Measurements from ENCODE around the gene IL12RB1. TPM values are rescaled to one million over a fixed set of nuclear protein-coding genes. Genes with fewer than 3 reads are reported as not detected.

The IL12RB1 gene
- total and polyA plus RNA-seq, 2 of the 13 experiments (the other 11 are each of a cell fraction or from before 2014, with no cell fraction given): 0.03 to 0.04 TPM

GRCh38 chr19:18109733-18110608 lies 23.2 kb upstream of the IL12RB1 start (continued):
- TF ChIP-seq ZNF18 (CRISPR knock-in tag; IDR thresholded peaks at IDR 0.05; ENCODE audit: insufficient replicate concordance): no peak
- TF ChIP-seq ZBTB20 (CRISPR knock-in tag; IDR thresholded peaks at IDR 0.05; ENCODE audit: borderline replicate concordance, low read depth): peak; percentile 7; the same call in 1 of the 2 replicates
- peak; percentile 39; the same call in 1 of the 2 replicates for TF ChIP-seq RXRB (CRISPR knock-in tag; IDR thresholded peaks at IDR 0.05; ENCODE audit: borderline replicate concordance)
- TF ChIP-seq MYC (CRISPR knock-in tag; IDR thresholded peaks at IDR 0.05; ENCODE audit: borderline replicate concordance): peak; percentile 44; the same call in 1 of the 2 replicates
- TF ChIP-seq PTBP1 (IDR thresholded peaks at IDR 0.05; ENCODE audit: low read depth, low read length, poor library complexity, severe bottlenecking): no peak
- TF ChIP-seq HOXA3 (CRISPR knock-in tag; IDR thresholded peaks at IDR 0.05): peak; percentile 6; the same call in 1 of the 2 replicates
- no peak for TF ChIP-seq ZNF782 (CRISPR knock-in tag; IDR thresholded peaks at IDR 0.05; ENCODE audit: borderline replicate concordance)
- TF ChIP-seq ZNF34 (CRISPR knock-in tag; IDR thresholded peaks at IDR 0.05; ENCODE audit: borderline replicate concordance): 0 out of 2 replicates have a peak, but pooled peaks have one; percentile 55
- 0 out of 2 replicates have a peak, but pooled peaks have one; percentile 55 for TF ChIP-seq ZXDC (CRISPR knock-in tag; IDR thresholded peaks at IDR 0.05)
- TF ChIP-seq ZNF350 (CRISPR knock-in tag; IDR thresholded peaks at IDR 0.05; ENCODE audit: borderline replicate concordance, low read depth): no peak
- TF ChIP-seq, protein P1, sequence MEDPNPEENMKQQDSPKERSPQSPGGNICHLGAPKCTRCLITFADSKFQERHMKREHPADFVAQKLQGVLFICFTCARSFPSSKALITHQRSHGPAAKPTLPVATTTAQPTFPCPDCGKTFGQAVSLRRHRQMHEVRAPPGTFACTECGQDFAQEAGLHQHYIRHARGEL (CRISPR knock-in tag; IDR thresholded peaks at IDR 0.05): no peak
- TF ChIP-seq ZMYM3 (CRISPR knock-in tag; IDR thresholded peaks at IDR 0.05): no peak
- TF ChIP-seq ZNF816 (CRISPR knock-in tag; IDR thresholded peaks at IDR 0.05; ENCODE audit: borderline replicate concordance): 0 out of 2 replicates have a peak, but pooled peaks have one; percentile 22
- no peak for TF ChIP-seq SRSF9 (IDR thresholded peaks at IDR 0.05; ENCODE audit: borderline replicate concordance, insufficient read depth, low read depth, low read length, poor library complexity, severe bottlenecking)
- TF ChIP-seq ZNF33B (CRISPR knock-in tag; IDR thresholded peaks at IDR 0.05): no peak
- TF ChIP-seq GZF1 (CRISPR knock-in tag; IDR thresholded peaks at IDR 0.05): no peak
- no peak for TF ChIP-seq GTF2F1 (IDR thresholded peaks at IDR 0.05; ENCODE audit: low read length)
- TF ChIP-seq, protein P2, sequence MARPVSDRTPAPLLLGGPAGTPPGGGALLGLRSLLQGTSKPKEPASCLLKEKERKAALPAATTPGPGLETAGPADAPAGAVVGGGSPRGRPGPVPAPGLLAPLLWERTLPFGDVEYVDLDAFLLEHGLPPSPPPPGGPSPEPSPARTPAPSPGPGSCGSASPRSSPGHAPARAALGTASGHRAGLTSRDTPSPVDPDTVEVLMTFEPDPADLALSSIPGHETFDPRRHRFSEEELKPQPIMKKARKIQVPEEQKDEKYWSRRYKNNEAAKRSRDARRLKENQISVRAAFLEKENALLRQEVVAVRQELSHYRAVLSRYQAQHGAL (CRISPR knock-in tag; IDR thresholded peaks at IDR 0.05; ENCODE audit: not compliant biosample characterization): no peak
